Suprapubic skin (tissue), 4 donors: ENCODE data around the gene CNOT3.

Experiments used
- POLR2A ChIP-seq, 2 donors: fragments of 450-650 bp; IDR thresholded peaks; one replicate each; pipeline ENCODE4 v1.6.1; 2017; ENCODE audit warnings: antibody characterized with exemption in 2 of 2, mild to moderate bottlenecking in 2 of 2, moderate library complexity in 2 of 2
- POLR2AphosphoS5 ChIP-seq, 3 donors: sonication (generic); formaldehyde crosslinking; IDR thresholded peaks; one replicate each; pipeline ENCODE4 v1.6.1; 2017; ENCODE audit warnings: antibody characterized with exemption in 3 of 3
- TF ChIP-seq, protein P1 (sequence below), 2 donors: fragments of 200-600 bp in 1 of 2; fragments of 450-650 bp in 1 of 2; sonication (generic) in 1 of 2; IDR thresholded peaks; one replicate each; pipeline ENCODE4 v1.5.1; 2016 to 2019; ENCODE audit warnings: antibody characterized with exemption in 2 of 2, mild to moderate bottlenecking in 1 of 2, moderate library complexity in 1 of 2

DNA sequence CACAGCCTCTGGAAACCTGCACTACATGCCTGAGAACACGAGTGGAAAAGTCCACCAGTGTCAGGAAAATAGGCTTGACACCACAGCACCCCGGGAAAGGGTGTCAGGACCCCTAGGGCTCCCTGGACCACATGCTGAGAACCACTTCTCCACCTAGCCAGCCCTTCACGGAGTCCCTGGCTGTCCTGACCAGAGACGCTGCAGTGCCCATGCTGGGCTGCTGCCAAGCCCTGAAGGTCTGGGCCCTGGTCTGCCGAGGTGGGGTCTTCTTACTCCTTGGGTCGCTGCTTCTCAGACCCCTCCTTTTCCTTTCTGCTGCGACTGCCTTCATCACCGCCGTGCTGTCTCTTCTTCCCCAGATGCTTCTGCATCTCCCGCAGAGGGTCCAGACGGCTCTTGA is 18.9 kb downstream of the CNOT3 start:
- TF ChIP-seq, protein P1, sequence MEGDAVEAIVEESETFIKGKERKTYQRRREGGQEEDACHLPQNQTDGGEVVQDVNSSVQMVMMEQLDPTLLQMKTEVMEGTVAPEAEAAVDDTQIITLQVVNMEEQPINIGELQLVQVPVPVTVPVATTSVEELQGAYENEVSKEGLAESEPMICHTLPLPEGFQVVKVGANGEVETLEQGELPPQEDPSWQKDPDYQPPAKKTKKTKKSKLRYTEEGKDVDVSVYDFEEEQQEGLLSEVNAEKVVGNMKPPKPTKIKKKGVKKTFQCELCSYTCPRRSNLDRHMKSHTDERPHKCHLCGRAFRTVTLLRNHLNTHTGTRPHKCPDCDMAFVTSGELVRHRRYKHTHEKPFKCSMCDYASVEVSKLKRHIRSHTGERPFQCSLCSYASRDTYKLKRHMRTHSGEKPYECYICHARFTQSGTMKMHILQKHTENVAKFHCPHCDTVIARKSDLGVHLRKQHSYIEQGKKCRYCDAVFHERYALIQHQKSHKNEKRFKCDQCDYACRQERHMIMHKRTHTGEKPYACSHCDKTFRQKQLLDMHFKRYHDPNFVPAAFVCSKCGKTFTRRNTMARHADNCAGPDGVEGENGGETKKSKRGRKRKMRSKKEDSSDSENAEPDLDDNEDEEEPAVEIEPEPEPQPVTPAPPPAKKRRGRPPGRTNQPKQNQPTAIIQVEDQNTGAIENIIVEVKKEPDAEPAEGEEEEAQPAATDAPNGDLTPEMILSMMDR (IDR thresholded peaks at IDR 0.05) = no peak
- TF ChIP-seq POLR2AphosphoS5 (IDR thresholded peaks at IDR 0.05) (no peak), POLR2A (IDR thresholded peaks at IDR 0.05) (no peak)
